Ramos (cell line): ENCODE results near the gene FNBP1.

Experiments
- in situ Hi-C: fragments of 300-500 bp; cut with MboI; formaldehyde crosslinking; loops from one replicate; pipeline ENCODE4 v1.14.3; 2022; ENCODE audit warnings: low sequenced_read_pairs; ENCODE audit not compliant: unreplicated experiment

FNBP1 gene

GRCh38 chr9:130049431-130050210 is 6.6 kb upstream of the FNBP1 start:
- in situ Hi-C loops = no loop called here

DNA sequence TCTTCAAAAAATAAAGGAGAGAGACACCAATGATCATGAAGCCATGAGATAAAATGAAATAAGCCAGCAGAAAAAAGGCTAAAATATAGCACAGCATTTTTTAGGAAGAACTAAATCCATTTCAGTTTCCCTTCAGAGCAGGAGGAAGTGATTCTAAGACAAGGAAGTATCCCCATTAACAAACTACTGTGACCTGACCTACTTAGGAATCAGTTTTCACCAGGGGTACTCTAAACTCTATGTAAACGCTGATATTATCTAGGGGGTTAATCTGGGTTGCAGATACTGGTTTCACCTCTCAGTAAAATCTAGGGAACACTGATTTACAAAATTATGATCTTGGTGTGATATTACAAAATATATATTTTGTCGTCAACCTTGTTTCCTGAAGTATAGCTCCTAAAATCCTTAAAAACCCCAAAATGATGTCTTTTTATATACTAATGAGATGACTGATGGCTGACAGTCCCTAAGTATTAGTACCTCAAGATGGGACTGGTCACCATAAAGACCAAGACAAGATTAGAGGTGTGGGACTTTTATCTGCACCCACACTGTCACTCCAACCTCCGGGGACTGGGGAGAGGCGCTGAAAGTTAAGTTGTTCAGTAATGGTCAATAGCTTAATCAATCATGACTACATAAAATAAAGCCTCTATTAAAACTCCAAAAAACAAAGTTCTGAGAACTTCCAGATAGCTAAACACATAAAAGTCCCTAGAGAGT is 2.9 kb upstream of the FNBP1 start:
- in situ Hi-C loops = no loop called here

- in situ Hi-C loops = no loop called here
Observed at GRCh38 chr9:130043654-130044623, 950 bp upstream of the FNBP1 start.

GRCh38 chr9:130042406-130042884 is 544 bp downstream of the FNBP1 start:
- in situ Hi-C loops = no loop called here

DNA sequence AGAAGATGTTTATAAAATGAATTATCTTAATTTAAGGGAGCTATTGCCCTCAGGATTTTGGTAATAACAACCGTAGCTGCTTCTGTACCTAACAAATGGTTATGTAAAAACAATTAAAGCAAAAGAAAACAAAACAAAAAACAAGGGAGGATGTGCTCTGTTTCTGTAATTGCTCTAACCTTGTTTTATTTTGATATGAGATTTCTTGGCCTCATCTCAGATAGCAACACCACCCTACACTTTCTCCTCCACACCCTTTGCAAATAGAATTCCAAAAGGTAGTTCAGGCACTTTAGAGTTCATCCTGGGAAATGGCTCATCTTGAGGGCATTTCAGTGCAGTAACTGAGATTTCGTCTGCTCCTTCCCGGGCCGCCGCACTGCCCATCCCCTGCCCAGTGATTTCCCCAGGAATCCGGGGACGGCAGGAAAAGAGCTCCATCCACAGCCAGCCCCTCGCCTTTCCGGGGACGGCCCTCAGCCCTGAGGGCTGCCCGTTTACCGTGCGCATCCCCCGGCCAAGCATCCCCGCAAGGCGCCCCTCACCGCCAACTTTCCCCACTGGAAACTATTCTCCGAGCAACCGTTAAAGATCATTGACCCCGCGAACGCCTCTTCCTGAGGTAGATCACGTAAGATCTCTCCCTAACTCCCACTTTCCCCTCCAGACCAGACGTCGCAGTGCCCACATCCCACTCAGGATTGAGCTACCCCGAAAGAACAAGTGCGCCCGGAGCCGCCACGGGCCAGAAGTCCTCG is 1.2 kb downstream of the FNBP1 start:
- in situ Hi-C loops = no loop called here

GRCh38 chr9:130040984-130041647 is 1.9 kb downstream of the FNBP1 start:
- in situ Hi-C loops = no loop called here

DNA sequence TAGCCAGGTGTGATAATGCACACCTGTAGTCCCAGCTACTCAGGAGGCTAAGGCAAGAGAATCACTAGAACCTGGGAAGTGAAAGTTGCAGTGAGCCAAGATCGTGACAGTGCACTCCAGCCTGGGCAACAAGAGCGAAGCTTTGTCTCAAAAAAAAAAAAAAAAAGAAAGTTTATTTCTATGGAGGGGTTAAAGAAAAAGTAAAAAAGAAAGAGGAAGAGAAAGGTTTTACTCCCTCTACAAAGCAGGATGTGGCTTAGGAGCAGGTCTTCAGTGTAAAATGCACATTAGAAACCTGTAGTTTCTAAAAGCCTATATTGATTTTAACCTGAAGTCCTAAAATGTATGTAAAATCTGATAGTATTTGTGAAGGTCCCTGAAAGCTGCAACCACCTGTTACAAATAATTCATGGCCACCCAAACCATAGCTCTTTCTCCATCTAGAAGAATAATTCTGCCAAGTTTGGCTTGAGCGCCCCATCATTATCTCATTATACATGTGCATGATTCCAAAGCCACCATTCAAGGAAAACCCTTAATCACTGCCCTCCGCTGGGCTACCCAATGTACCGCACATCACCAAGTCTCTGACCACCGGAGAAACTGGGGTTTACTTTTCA is 3.4 kb downstream of the FNBP1 start:
- in situ Hi-C loops = no loop called here

GRCh38 chr9:130036099-130036498 is 6.9 kb downstream of the FNBP1 start:
- in situ Hi-C loops = no loop called here

DNA sequence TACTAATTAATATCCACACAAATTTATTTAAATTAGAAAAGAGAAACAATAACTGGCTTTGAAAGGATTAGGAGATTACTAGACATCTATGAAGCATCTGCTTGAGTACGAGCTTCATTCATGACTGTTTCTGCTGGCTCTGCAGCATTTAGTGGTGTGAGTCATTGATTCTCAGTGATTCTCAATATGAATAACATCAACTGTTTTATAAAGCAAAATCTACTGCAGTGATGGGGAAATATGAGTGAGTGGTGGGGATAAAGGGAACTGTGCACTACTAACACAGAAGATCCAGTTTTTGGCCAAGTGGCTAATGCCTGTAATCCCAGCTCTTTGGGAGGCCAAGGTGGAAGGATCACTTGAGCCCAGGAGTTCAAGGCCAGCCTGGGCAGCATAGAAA is 8.4 kb downstream of the FNBP1 start:
- in situ Hi-C loops = no loop called here

- in situ Hi-C loops = no loop called here
Observed at GRCh38 chr9:130030651-130031127, 12.3 kb downstream of the FNBP1 start.

GRCh38 chr9:130029223-130029973 is 13.6 kb downstream of the FNBP1 start:
- in situ Hi-C loops = no loop called here

DNA sequence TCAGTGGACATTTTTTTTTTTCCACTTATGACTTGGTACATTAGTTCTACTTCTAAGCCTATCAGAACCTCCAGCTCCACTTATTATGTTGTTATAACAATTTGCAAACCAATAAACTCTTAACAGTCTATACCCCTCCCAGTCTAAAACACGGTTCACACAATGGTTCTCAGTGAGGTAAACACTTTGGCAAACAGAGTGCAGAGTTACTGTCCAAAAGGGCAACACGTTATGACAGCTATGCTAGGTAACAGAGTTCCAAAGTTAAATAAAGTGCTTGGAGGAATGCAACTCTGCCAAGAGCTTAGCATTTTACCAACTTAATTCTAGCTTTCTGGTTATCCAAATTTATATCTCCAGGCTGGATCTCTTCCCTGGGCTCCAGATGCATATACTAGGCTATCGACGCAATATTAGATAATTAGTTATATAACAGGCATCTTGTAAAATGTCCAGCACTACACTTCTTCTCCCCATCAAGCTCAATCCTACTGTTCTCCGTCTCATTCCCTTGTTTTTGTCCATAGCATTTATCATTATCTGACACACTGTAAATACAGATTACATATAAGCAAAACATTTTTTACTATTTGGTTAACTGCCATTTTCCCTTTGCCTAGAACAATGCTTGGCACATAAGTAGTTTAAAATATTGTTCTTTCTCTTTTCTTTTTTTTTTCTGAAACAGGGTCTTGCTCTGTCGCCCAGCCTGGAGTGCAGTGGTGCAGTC is 14.3 kb downstream of the FNBP1 start:
- in situ Hi-C loops = no loop called here

DNA sequence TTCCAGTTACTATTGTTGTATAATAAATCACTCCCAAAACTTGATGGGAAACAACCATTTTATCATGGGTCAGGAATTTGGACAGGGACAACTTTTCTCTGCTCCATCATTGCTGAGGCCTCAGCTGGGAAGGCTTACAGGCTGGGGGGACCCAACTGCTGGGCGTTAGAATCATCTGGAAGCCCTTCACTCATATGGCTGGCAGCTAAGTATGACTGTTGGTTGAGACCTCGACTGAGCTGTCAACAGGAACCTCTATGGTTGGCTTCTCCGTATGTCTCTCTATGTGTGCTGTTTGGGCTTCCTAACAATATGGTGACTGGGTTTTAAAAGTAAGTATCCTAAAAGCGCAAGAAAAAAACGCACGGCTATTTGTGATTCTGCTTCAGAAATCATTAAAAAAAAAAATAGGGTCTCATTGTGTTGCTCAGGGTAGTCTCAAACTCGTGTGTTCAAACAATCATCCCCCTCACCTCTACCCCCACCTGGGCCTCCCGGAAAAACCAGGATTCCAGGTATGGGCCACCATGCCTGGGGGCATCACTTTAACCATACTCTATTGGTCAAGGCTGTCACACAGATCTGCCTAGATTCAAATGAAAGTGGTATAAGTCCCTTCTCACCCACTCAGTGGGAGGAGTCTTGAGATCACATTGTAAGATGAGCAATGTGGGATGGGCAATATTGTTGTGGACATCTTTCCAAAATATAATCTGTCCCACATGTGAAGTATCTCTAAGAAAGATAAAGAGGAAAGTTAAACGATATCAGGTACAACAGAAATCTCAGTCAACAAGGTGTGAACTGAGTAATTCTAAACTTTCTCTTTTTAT is 15.2 kb downstream of the FNBP1 start:
- in situ Hi-C loops = no loop called here

- in situ Hi-C loops = no loop called here
Observed at GRCh38 chr9:130026583-130027340, 16.2 kb downstream of the FNBP1 start.

DNA sequence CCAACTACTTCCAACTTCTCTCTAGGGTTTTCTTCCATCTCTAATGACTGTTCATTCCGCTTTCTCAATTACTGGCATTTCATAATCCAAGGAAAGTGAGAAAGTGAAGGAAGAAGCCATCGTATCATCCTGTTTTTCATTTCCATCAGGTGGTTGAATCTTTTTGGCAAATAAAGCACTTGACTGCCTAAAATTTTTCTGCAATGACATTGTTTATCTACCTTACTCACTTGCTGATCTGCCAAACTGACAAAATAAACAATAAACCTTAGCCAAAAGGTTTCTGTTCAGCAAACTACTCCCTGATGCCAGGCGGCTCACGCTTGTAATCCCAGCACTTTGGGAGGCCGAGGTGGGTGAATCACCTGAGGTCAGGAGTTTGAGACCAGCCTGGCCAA is 18.4 kb downstream of the FNBP1 start:
- in situ Hi-C loops = no loop called here
